HCT116 (cell line): ENCODE data around the gene SMIM41. TPM values are rescaled to one million over a fixed set of nuclear protein-coding genes. Genes with fewer than 3 reads are reported as not detected.

Experiments
- ATAC-seq: fragments of 200-7000 bp; cut with Tn5 transposase; 2 replicates; pipeline ENCODE4 v1.9.1; 2020; ENCODE audit warnings: mild to moderate bottlenecking, moderate library complexity
- BruUV-seq: library from RNA; stranded (reverse); fragments of 400-500 nt; replicated peaks from 2 replicates; lab custom pipeline; 2021; lab: Mats Ljungman, UMichigan
- CTCF ChIA-PET: fragments of 300-600 bp; sonication (Branson Sonifier 250); formaldehyde crosslinking; loops from one replicate; lab custom pipeline; 2021; ENCODE audit warnings: antibody characterized with exemption; lab: Charles Lee
- POLR2A ChIA-PET: fragments of 300-600, 350-600 bp; sonication (Branson Sonifier 250); formaldehyde crosslinking; loops from one replicate; lab custom pipeline; 2021; ENCODE audit warnings: antibody characterized with exemption; lab: Charles Lee
- RAD21 ChIA-PET, 2 experiments: fragments of 300-600 bp; sonication (Branson Sonifier 250); formaldehyde crosslinking; loops; one replicate each; lab custom pipeline; 2023; ENCODE audit warnings: low total read pairs in 2 of 2; ENCODE audit not compliant: uncharacterized antibody in 2 of 2, unreplicated experiment in 2 of 2, low non-redundant PET in 1 of 2; lab: Charles Lee
- DNase-seq: peaks from one replicate; pipeline ENCODE4 v3.0.0-alpha.2; 2010; ENCODE audit warnings: low read depth, low spot score
- H2AFZ ChIP-seq: fragments of 200-600 bp; shearing (Covaris generic), sonication (generic); 2 replicates; pipeline ENCODE4 v1.6.1; 2017; ENCODE audit warnings: low read depth, mixed run types, mixed read lengths, antibody characterized with exemption, low read length; ENCODE audit not compliant: poor library complexity, severe bottlenecking
- H3K27ac ChIP-seq: 2 replicates; pipeline ENCODE4 v1.5.1; 2012; ENCODE audit warnings: low read depth, low read length
- H3K27me3 ChIP-seq: fragments of 200-600 bp; sonication (generic); 2 replicates; pipeline ENCODE4 v1.6.1; 2016; ENCODE audit warnings: mixed run types, low read length, mixed read lengths; ENCODE audit not compliant: insufficient read depth
- H3K36me3 ChIP-seq, 2 experiments: fragments of 200-500 bp in 1 of 2; fragments of 200-600 bp in 1 of 2; sonication (Bioruptor generic) in 1 of 2; sonication (generic) in 1 of 2; 2 replicates each; pipeline versions ENCODE4 v1.5.1 to v1.6.1; 2014 to 2016; ENCODE audit warnings: low read length in 2 of 2, inconsistent platforms in 1 of 2, mixed read lengths in 1 of 2, mixed run types in 1 of 2; ENCODE audit not compliant: insufficient read depth in 2 of 2, control insufficient read depth in 1 of 2
- H3K4me1 ChIP-seq, 2 experiments: fragments of 200-600 bp in 1 of 2; sonication (generic) in 1 of 2; 2 replicates each; pipeline versions ENCODE4 v1.5.1 to v1.6.1; 2012 to 2017; ENCODE audit warnings: low read length in 2 of 2, inconsistent platforms in 1 of 2, mild to moderate bottlenecking in 1 of 2, mixed read lengths in 1 of 2, mixed run types in 1 of 2, moderate library complexity in 1 of 2; ENCODE audit not compliant: insufficient read depth in 2 of 2, control insufficient read depth in 1 of 2
- H3K4me2 ChIP-seq: fragments of 200-600 bp; sonication (generic); 2 replicates; pipeline ENCODE4 v1.6.1; 2017; ENCODE audit warnings: mixed run types, low read length, mixed read lengths
- H3K4me3 ChIP-seq, 2 experiments: fragments of 200-600 bp in 1 of 2; sonication (generic) in 1 of 2; replicated peaks in 1 of 2; 2 replicates each; pipeline ENCODE4 v1.5.1; 2011 to 2016; ENCODE audit warnings: low read length in 2 of 2, control low read depth in 1 of 2, low read depth in 1 of 2, mild to moderate bottlenecking in 1 of 2, mixed read lengths in 1 of 2, mixed run types in 1 of 2
- H3K79me2 ChIP-seq: fragments of 200-600 bp; sonication (generic); 2 replicates; pipeline ENCODE4 v1.6.1; 2017; ENCODE audit warnings: mild to moderate bottlenecking, mixed run types, low read length, moderate library complexity, mixed read lengths; ENCODE audit not compliant: insufficient read depth
- H3K9ac ChIP-seq: fragments of 200-600 bp; sonication (generic); 2 replicates; pipeline ENCODE4 v1.6.1; 2016; ENCODE audit warnings: low read length, mixed read lengths
- H3K9me2 ChIP-seq: fragments of 200-600 bp; sonication (generic), shearing (Covaris generic); 2 replicates; pipeline ENCODE4 v1.6.1; 2017; ENCODE audit warnings: mixed run types, mild to moderate bottlenecking, moderate library complexity; ENCODE audit not compliant: insufficient read depth
- H3K9me3 ChIP-seq, 2 experiments: fragments of 200-500 bp in 1 of 2; fragments of 200-600 bp in 1 of 2; sonication (Bioruptor generic) in 1 of 2; sonication (generic) in 1 of 2; 2 replicates each; pipeline ENCODE4 v1.6.1; 2014 to 2017; ENCODE audit warnings: low read length in 2 of 2, mixed read lengths in 2 of 2, inconsistent platforms in 1 of 2, low read depth in 1 of 2, mild to moderate bottlenecking in 1 of 2, mixed run types in 1 of 2, moderate library complexity in 1 of 2; ENCODE audit not compliant: control insufficient read depth in 1 of 2, insufficient read depth in 1 of 2
- H4K20me1 ChIP-seq: fragments of 200-600 bp; sonication (generic), shearing (Covaris generic); 2 replicates; pipeline ENCODE4 v1.6.1; 2017; ENCODE audit warnings: mixed run types, mild to moderate bottlenecking, moderate library complexity; ENCODE audit not compliant: insufficient read depth
- CTCF ChIP-seq, 3 experiments: fragments of 200-600 bp in 1 of 3; sonication (generic) in 1 of 3; IDR thresholded peaks in 2 of 3; conservative IDR thresholded peaks in 1 of 3; 2 replicates each; pipeline ENCODE4 v1.5.1; 2012 to 2017; ENCODE audit warnings: low read depth in 2 of 3, low read length in 2 of 3, antibody characterized with exemption in 1 of 3, borderline replicate concordance in 1 of 3, control low read depth in 1 of 3, mild to moderate bottlenecking in 1 of 3, mixed read lengths in 1 of 3, mixed run types in 1 of 3, moderate library complexity in 1 of 3; ENCODE audit not compliant: insufficient read depth in 1 of 3
- EGR1 ChIP-seq: IDR thresholded peaks from 2 replicates; pipeline ENCODE4 v1.6.1; 2012; ENCODE audit warnings: low read depth
- EZH2 ChIP-seq: fragments of 200-600 bp; sonication (generic); IDR thresholded peaks from 2 replicates; pipeline ENCODE4 v1.6.1; 2017; ENCODE audit warnings: antibody characterized with exemption, mixed run types
- EZH2phosphoT487 ChIP-seq: fragments of 200-600 bp; IDR thresholded peaks from 2 replicates; pipeline ENCODE4 v1.6.1; 2018; ENCODE audit warnings: antibody characterized with exemption, borderline replicate concordance
- REST ChIP-seq: IDR thresholded peaks from 2 replicates; pipeline ENCODE4 v1.6.1; 2012; ENCODE audit warnings: low read depth
- SRF ChIP-seq: IDR thresholded peaks from 2 replicates; pipeline ENCODE4 v1.6.1; 2012; ENCODE audit warnings: low read depth
- YY1 ChIP-seq: IDR thresholded peaks from 2 replicates; pipeline ENCODE4 v1.6.1; 2011; ENCODE audit warnings: low read length, low read depth, moderate library complexity, mild to moderate bottlenecking; ENCODE audit not compliant: insufficient replicate concordance; ENCODE audit errors: extremely low read depth
- intact Hi-C: fragments of 100-400 bp; cut with micrococcal nuclease; formaldehyde crosslinking; loops from 2 replicates; pipeline ENCODE4 v1.10.0; 2022
- total RNA-seq: library from RNA; stranded (reverse); gene quantifications from one replicate; pipeline ENCODE4 v1.2.1, GENCODE V29; 2021; ENCODE audit not compliant: unreplicated experiment

SMIM41 gene
- total RNA-seq, 1 experiment from 2014 or later: not detected

- RAD21 ChIA-PET: no interaction called here
- Histone ChIP-seq H3K9me3 (no peaks in the 10 kb centered on the region), H3K36me3 (no peaks in the 10 kb centered on the region), H3K4me2 (no peak overlapping the region), H3K79me2 (peaks cover 18% of the 10 kb centered on the region), H3K4me1 (peaks cover 6 to 37% of the 10 kb centered on the region in 2 experiments), H3K9ac (no peak overlapping the region), H3K4me3 (no peak overlapping the region), H3K27me3 (no peaks in the 10 kb centered on the region), H3K27ac (no peak overlapping the region), H3K9me2 (no peaks in the 10 kb centered on the region), H2AFZ (no peak overlapping the region), H4K20me1 (no peaks in the 10 kb centered on the region)
- intact Hi-C loops: no loop called here
- CTCF ChIA-PET: interaction anchor here (4.4 kb wide), 1 partner anchor 41 kb away, joined by 70 read pairs; no protein-coding TSS in a partner anchor
- no TSS peak for BruUV-seq
- POLR2A ChIA-PET: no interaction called here
- no peak for ATAC-seq
- no peak for DNase-seq
- TF ChIP-seq YY1 (no peak), EZH2 (no peak), EZH2phosphoT487 (no peak), SRF (no peak), REST (no peak), CTCF (IDR thresholded peaks at IDR 0.05 in 2 of 3, conservative IDR thresholded peaks at IDR 0.05 in 1 of 3; ENCODE audit: borderline replicate concordance in 1 of 3, insufficient read depth in 1 of 3, low read depth in 2 of 3, low read length in 2 of 3) (no peak), EGR1 (no peak)
Observed at GRCh38 chr12:52066346-52067080, 13.0 kb upstream of the SMIM41 start.
